HEK293 (cell line): Measurements from ENCODE around the gene HAUS1.

ENCODE experiments used
- EGR2 ChIP-seq: fragments of 450-650 bp; formaldehyde crosslinking; IDR thresholded peaks from 2 replicates; pipeline ENCODE4 v1.5.1; 2016; ENCODE audit warnings: low read depth, missing biosample characterization, missing genetic modification characterization
- GLI4 ChIP-seq: fragments of 450-650 bp; formaldehyde crosslinking; IDR thresholded peaks from 2 replicates; pipeline ENCODE4 v1.5.1; 2016; ENCODE audit warnings: missing biosample characterization, missing genetic modification characterization
- GLIS2 ChIP-seq: fragments of 450-650 bp; formaldehyde crosslinking; IDR thresholded peaks from 2 replicates; pipeline ENCODE4 v1.5.1; 2016; ENCODE audit warnings: missing biosample characterization, missing genetic modification characterization
- KLF1 ChIP-seq: fragments of 450-650 bp; formaldehyde crosslinking; IDR thresholded peaks from 2 replicates; pipeline ENCODE4 v1.5.1; 2016; ENCODE audit warnings: missing biosample characterization, missing genetic modification characterization
- KLF9 ChIP-seq: fragments of 450-650 bp; formaldehyde crosslinking; IDR thresholded peaks from 2 replicates; pipeline ENCODE4 v1.5.1; 2016; ENCODE audit warnings: missing biosample characterization, missing genetic modification characterization, low read depth
- PRDM10 ChIP-seq: fragments of 450-650 bp; formaldehyde crosslinking; IDR thresholded peaks from 2 replicates; pipeline ENCODE4 v1.5.1; 2016; ENCODE audit warnings: missing biosample characterization, missing genetic modification characterization
- YY1 ChIP-seq: fragments of 450-650 bp; formaldehyde crosslinking; IDR thresholded peaks from 2 replicates; pipeline ENCODE4 v1.5.1; 2018; ENCODE audit warnings: missing biosample characterization, missing genetic modification characterization
- ZBTB26 ChIP-seq: fragments of 450-650 bp; formaldehyde crosslinking; optimal IDR thresholded peaks from 2 replicates; pipeline ENCODE3; 2016; ENCODE audit warnings: missing biosample characterization, mild to moderate bottlenecking, missing genetic modification characterization
- ZEB2 ChIP-seq: fragments of 450-650 bp; formaldehyde crosslinking; IDR thresholded peaks from 2 replicates; pipeline ENCODE4 v1.5.1; 2016; ENCODE audit warnings: missing biosample characterization, missing genetic modification characterization
- ZFHX2 ChIP-seq: fragments of 450-650 bp; formaldehyde crosslinking; conservative IDR thresholded peaks from 2 replicates; pipeline ENCODE4 v1.5.1; 2016; ENCODE audit warnings: missing biosample characterization, missing genetic modification characterization
- ZFP69B ChIP-seq: fragments of 450-650 bp; formaldehyde crosslinking; IDR thresholded peaks from 2 replicates; pipeline ENCODE4 v1.5.1; 2016; ENCODE audit warnings: missing biosample characterization, missing genetic modification characterization
- ZNF112 ChIP-seq: fragments of 450-650 bp; formaldehyde crosslinking; IDR thresholded peaks from 2 replicates; pipeline ENCODE4 v1.5.0; 2017; ENCODE audit warnings: missing biosample characterization, missing genetic modification characterization
- ZNF2 ChIP-seq: fragments of 450-650 bp; formaldehyde crosslinking; IDR thresholded peaks from 2 replicates; pipeline ENCODE4 v1.5.1; 2016; ENCODE audit warnings: missing biosample characterization, missing genetic modification characterization
- ZNF214 ChIP-seq: fragments of 450-650 bp; formaldehyde crosslinking; IDR thresholded peaks from 2 replicates; pipeline ENCODE4 v1.5.1; 2017; ENCODE audit warnings: missing biosample characterization, mild to moderate bottlenecking, missing genetic modification characterization, borderline replicate concordance
- ZNF292 ChIP-seq: fragments of 450-650 bp; formaldehyde crosslinking; IDR thresholded peaks from 2 replicates; pipeline ENCODE4 v1.5.1; 2016; ENCODE audit warnings: low read depth, missing biosample characterization, missing genetic modification characterization, borderline replicate concordance
- ZNF354C ChIP-seq: fragments of 450-650 bp; formaldehyde crosslinking; IDR thresholded peaks from 2 replicates; pipeline ENCODE4 v1.5.1; 2016; ENCODE audit warnings: missing biosample characterization, missing genetic modification characterization, low read depth, borderline replicate concordance
- ZNF530 ChIP-seq: fragments of 450-650 bp; formaldehyde crosslinking; IDR thresholded peaks from 2 replicates; pipeline ENCODE4 v1.5.1; 2016; ENCODE audit warnings: low read depth, missing biosample characterization, missing genetic modification characterization
- ZNF561 ChIP-seq: fragments of 450-650 bp; IDR thresholded peaks from 2 replicates; pipeline ENCODE4 v1.5.1; 2018; ENCODE audit warnings: missing biosample characterization, missing genetic modification characterization, borderline replicate concordance
- ZNF585B ChIP-seq: fragments of 450-650 bp; formaldehyde crosslinking; IDR thresholded peaks from 2 replicates; pipeline ENCODE4 v1.5.1; 2016; ENCODE audit warnings: missing biosample characterization, missing genetic modification characterization
- ZNF660 ChIP-seq: fragments of 450-650 bp; IDR thresholded peaks from 2 replicates; pipeline ENCODE4 v1.5.1; 2018; ENCODE audit warnings: missing biosample characterization, mild to moderate bottlenecking, missing genetic modification characterization
- ZNF830 ChIP-seq: fragments of 450-650 bp; IDR thresholded peaks from 2 replicates; pipeline ENCODE4 v1.5.0; 2018; ENCODE audit warnings: missing biosample characterization, missing genetic modification characterization, low read depth, mild to moderate bottlenecking, moderate library complexity
- ZNF837 ChIP-seq: fragments of 450-650 bp; formaldehyde crosslinking; IDR thresholded peaks from 2 replicates; pipeline ENCODE4 v1.5.1; 2016; ENCODE audit warnings: missing biosample characterization, missing genetic modification characterization
- TF ChIP-seq, protein P1 (sequence below): fragments of 450-650 bp; formaldehyde crosslinking; IDR thresholded peaks from 2 replicates; pipeline ENCODE4 v1.5.1; 2016; ENCODE audit warnings: missing biosample characterization, missing genetic modification characterization
- TF ChIP-seq, protein P2 (sequence below): fragments of 450-650 bp; formaldehyde crosslinking; IDR thresholded peaks from 2 replicates; pipeline ENCODE4 v1.5.1; 2017; ENCODE audit warnings: missing biosample characterization, missing genetic modification characterization

Gene HAUS1

DNA sequence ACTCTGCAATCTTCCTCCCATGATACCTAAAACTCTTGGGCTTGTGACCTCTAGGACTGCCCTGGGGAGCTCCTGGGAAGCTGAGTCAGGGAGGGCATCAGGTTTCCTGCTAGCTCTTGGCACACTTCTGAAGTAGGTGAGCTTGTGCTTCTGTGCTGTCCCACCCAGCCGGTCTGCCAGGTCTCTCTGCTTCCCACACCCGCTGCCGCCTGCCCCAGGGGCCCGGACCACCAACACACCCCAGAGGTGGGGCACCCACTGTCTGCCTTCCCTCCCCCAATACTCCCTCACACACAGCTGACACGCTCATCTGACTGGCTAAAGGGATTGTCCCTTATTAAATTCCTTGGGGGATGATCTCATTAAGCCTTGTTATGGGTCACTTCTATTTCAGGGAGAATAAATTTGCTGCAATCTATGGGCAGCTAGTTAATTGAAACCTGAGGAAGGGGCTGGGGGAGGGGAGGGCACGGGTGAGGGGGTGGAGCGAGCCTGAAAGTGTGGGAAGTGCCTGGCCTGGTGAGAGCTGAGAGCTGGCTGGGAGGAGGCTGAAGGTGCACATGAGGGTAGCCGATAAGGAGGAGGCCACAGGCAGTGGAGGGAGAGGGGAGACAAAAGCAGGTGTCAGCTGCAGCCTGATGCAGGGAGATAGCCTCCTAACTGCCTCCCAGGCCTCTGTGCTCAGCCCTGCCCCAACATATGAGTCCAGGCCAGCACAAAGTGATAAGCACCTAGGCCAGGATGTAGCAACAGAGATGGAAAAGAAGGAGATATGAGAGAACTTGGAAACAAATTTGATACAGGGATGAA, 48.8 kb downstream of the HAUS1 start (continued):
- TF ChIP-seq ZBTB26 (no peak), PRDM10 (tag by site-specific recombination) (peak; percentile 54), ZNF354C (tag by site-specific recombination) (no peak), ZNF561 (tag by site-specific recombination) (no peak), ZNF660 (no peak), ZNF585B (tag by site-specific recombination) (no peak), ZNF837 (no peak), ZEB2 (no peak), YY1 (no peak), ZFHX2 (tag by site-specific recombination) (peak; percentile 97), ZNF292 (tag by site-specific recombination) (no peak), ZNF2 (no peak), GLIS2 (tag by site-specific recombination) (peak; percentile 80), KLF9 (tag by site-specific recombination) (no peak), EGR2 (tag by site-specific recombination) (peak; percentile 95), ZFP69B (tag by site-specific recombination) (no peak), ZNF112 (tag by site-specific recombination) (no peak), KLF1 (tag by site-specific recombination) (peak; percentile 93), ZNF214 (tag by site-specific recombination) (no peak), GLI4 (tag by site-specific recombination) (no peak), ZNF530 (no peak), ZNF830 (no peak)
- TF ChIP-seq, protein P1, sequence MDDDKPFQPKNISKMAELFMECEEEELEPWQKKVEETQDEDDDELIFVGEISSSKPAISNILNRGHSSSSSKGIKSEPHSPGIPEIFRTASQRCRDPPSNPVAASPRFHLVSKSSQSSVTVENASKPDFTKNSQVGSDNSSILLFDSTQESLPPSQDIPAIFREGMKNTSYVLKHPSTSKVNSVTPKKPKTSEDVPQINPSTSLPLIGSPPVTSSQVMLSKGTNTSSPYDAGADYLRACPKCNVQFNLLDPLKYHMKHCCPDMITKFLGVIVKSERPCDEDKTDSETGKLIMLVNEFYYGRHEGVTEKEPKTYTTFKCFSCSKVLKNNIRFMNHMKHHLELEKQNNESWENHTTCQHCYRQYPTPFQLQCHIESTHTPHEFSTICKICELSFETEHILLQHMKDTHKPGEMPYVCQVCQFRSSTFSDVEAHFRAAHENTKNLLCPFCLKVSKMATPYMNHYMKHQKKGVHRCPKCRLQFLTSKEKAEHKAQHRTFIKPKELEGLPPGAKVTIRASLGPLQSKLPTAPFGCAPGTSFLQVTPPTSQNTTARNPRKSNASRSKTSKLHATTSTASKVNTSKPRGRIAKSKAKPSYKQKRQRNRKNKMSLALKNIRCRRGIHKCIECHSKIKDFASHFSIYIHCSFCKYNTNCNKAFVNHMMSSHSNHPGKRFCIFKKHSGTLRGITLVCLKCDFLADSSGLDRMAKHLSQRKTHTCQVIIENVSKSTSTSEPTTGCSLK (tag by site-specific recombination), result no peak
- TF ChIP-seq, protein P2, sequence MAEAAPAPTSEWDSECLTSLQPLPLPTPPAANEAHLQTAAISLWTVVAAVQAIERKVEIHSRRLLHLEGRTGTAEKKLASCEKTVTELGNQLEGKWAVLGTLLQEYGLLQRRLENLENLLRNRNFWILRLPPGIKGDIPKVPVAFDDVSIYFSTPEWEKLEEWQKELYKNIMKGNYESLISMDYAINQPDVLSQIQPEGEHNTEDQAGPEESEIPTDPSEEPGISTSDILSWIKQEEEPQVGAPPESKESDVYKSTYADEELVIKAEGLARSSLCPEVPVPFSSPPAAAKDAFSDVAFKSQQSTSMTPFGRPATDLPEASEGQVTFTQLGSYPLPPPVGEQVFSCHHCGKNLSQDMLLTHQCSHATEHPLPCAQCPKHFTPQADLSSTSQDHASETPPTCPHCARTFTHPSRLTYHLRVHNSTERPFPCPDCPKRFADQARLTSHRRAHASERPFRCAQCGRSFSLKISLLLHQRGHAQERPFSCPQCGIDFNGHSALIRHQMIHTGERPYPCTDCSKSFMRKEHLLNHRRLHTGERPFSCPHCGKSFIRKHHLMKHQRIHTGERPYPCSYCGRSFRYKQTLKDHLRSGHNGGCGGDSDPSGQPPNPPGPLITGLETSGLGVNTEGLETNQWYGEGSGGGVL, result peak; percentile 80
